DND-41 (cell line): Measurements from ENCODE around the gene HOXD10.

Source experiments
- ATAC-seq: fragments of 200-7000 bp; cut with Tn5 transposase; 3 replicates; pipeline ENCODE4 v1.9.1; 2021; ENCODE audit warnings: low read depth; ENCODE audit not compliant: insufficient read depth
- DNase-seq: peaks from one replicate; pipeline ENCODE4 v3.0.0-alpha.2; 2020
- H2AFZ ChIP-seq: 2 replicates; pipeline ENCODE4 v1.6.0; 2012; ENCODE audit warnings: low read depth, low read length
- H3K27ac ChIP-seq: 2 replicates; pipeline ENCODE4 v1.5.1; 2012; ENCODE audit warnings: low read length, inconsistent platforms
- H3K27me3 ChIP-seq: fragments of 200-600 bp; sonication (generic); 2 replicates; pipeline ENCODE4 v1.6.0; 2012; ENCODE audit warnings: low read length, mild to moderate bottlenecking, inconsistent platforms; ENCODE audit not compliant: insufficient read depth, poor library complexity
- H3K36me3 ChIP-seq: 2 replicates; pipeline ENCODE4 v1.5.1; 2012; ENCODE audit warnings: low read length, inconsistent platforms; ENCODE audit not compliant: insufficient read depth
- H3K4me1 ChIP-seq: 2 replicates; pipeline ENCODE4 v1.5.1; 2012; ENCODE audit warnings: mild to moderate bottlenecking, low read length; ENCODE audit not compliant: insufficient read depth
- H3K4me2 ChIP-seq: 2 replicates; pipeline ENCODE4 v1.6.0; 2012; ENCODE audit warnings: mild to moderate bottlenecking, moderate library complexity, low read length, inconsistent platforms; ENCODE audit not compliant: insufficient read depth
- H3K4me3 ChIP-seq, 2 experiments: fragments of 200-600 bp in 1 of 2; shearing (Covaris generic) in 1 of 2; 2 replicates each; pipeline ENCODE4 v1.5.1; 2012 to 2016; ENCODE audit warnings: inconsistent platforms in 2 of 2, low read length in 2 of 2, mild to moderate bottlenecking in 2 of 2, low read depth in 1 of 2, moderate library complexity in 1 of 2
- H3K79me2 ChIP-seq: 2 replicates; pipeline ENCODE4 v1.6.0; 2012; ENCODE audit warnings: low read length, inconsistent platforms; ENCODE audit not compliant: insufficient read depth
- H3K9ac ChIP-seq: 2 replicates; pipeline ENCODE4 v1.6.0; 2012; ENCODE audit warnings: low read depth, mild to moderate bottlenecking, inconsistent platforms, low read length, moderate library complexity
- H3K9me3 ChIP-seq: 2 replicates; pipeline ENCODE4 v1.5.1; 2012; ENCODE audit warnings: low read length, moderate library complexity, mild to moderate bottlenecking, inconsistent platforms; ENCODE audit not compliant: insufficient read depth, severe bottlenecking
- H4K20me1 ChIP-seq: 2 replicates; pipeline ENCODE4 v1.6.0; 2012; ENCODE audit warnings: low read length; ENCODE audit not compliant: insufficient read depth
- EZH2 ChIP-seq: IDR thresholded peaks from 3 replicates; pipeline ENCODE4 v1.6.1; 2012; ENCODE audit warnings: borderline replicate concordance, low read depth, mild to moderate bottlenecking, moderate library complexity, low read length, inconsistent platforms; ENCODE audit not compliant: severe bottlenecking
- TF ChIP-seq, protein P1 (sequence below): IDR thresholded peaks from 2 replicates; pipeline ENCODE4 v1.5.1; 2012; ENCODE audit warnings: borderline replicate concordance, low read length, moderate library complexity, mild to moderate bottlenecking; ENCODE audit not compliant: poor library complexity, severe bottlenecking; ENCODE audit errors: extremely low read depth

The HOXD10 gene

DNA sequence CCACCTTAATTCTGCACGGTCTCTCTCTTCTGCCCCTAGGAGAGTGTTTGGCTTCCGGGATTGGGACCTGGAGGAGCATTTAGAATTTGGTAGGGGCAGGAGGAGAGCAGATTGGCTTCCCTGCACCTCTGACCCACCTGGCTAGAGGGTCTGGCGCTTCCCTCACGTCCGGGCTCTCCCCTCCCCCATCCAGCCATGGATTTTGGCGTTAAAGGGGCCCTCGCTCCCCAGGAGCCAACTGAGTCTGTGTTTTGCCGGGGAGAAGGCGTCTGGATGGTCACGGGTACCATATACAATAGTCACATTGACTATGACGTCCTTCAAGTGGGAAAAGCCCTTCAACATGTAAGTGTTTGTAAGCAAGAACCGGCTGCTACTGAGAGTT is 47.1 kb downstream of the HOXD10 start:
- ATAC-seq (no peak), DNase-seq (no peak)
- Histone ChIP-seq H3K27ac (no peak overlapping the region), H3K9ac (no peak overlapping the region), H3K4me2 (no peak overlapping the region), H3K36me3 (no peaks in the 10 kb centered on the region), H3K9me3 (no peaks in the 10 kb centered on the region), H3K27me3 (peaks cover 3% of the 10 kb centered on the region), H4K20me1 (no peaks in the 10 kb centered on the region), H3K4me1 (no peaks in the 10 kb centered on the region), H3K79me2 (no peaks in the 10 kb centered on the region), H3K4me3 (no peak overlapping the region), H2AFZ (no peak overlapping the region)
- no peak for TF ChIP-seq EZH2
- TF ChIP-seq, protein P1, sequence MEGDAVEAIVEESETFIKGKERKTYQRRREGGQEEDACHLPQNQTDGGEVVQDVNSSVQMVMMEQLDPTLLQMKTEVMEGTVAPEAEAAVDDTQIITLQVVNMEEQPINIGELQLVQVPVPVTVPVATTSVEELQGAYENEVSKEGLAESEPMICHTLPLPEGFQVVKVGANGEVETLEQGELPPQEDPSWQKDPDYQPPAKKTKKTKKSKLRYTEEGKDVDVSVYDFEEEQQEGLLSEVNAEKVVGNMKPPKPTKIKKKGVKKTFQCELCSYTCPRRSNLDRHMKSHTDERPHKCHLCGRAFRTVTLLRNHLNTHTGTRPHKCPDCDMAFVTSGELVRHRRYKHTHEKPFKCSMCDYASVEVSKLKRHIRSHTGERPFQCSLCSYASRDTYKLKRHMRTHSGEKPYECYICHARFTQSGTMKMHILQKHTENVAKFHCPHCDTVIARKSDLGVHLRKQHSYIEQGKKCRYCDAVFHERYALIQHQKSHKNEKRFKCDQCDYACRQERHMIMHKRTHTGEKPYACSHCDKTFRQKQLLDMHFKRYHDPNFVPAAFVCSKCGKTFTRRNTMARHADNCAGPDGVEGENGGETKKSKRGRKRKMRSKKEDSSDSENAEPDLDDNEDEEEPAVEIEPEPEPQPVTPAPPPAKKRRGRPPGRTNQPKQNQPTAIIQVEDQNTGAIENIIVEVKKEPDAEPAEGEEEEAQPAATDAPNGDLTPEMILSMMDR, result no peak

DNA sequence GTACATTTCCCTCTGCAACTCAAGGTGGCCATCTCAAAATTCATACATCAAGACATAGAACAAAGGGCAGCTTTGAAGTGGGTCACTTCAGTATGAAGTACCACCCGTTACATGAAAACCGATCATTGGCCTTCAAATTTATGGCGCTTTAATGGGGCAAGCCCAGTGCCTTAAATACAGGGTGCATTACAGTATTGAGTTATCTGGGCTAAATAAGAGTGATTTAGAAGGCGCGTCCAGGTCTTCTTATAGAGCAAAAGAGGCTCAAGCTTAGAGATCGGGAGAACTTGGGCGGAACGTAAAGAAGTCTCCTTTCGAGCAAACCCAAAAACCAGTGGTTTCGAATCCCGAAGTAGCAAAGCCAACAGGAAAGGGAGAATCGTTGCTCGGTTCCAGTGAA is 47.6 kb downstream of the HOXD10 start:
- peaks cover 3% of the 10 kb centered on the region for H3K27me3 ChIP-seq
- no peak overlapping the region for H2AFZ ChIP-seq
- no peak overlapping the region for H3K4me3 ChIP-seq
- no peaks in the 10 kb centered on the region for H3K79me2 ChIP-seq
- ATAC-seq (no peak), DNase-seq (no peak)
- no peak overlapping the region for H3K27ac ChIP-seq
- TF ChIP-seq, protein P1, result no peak
- no peak for TF ChIP-seq EZH2
- no peaks in the 10 kb centered on the region for H4K20me1 ChIP-seq
- H3K9me3 ChIP-seq, result no peaks in the 10 kb centered on the region
- H3K4me1 ChIP-seq, result no peaks in the 10 kb centered on the region
- H3K9ac ChIP-seq, result no peak overlapping the region
- no peak overlapping the region for H3K4me2 ChIP-seq
- H3K36me3 ChIP-seq, result no peaks in the 10 kb centered on the region

DNA sequence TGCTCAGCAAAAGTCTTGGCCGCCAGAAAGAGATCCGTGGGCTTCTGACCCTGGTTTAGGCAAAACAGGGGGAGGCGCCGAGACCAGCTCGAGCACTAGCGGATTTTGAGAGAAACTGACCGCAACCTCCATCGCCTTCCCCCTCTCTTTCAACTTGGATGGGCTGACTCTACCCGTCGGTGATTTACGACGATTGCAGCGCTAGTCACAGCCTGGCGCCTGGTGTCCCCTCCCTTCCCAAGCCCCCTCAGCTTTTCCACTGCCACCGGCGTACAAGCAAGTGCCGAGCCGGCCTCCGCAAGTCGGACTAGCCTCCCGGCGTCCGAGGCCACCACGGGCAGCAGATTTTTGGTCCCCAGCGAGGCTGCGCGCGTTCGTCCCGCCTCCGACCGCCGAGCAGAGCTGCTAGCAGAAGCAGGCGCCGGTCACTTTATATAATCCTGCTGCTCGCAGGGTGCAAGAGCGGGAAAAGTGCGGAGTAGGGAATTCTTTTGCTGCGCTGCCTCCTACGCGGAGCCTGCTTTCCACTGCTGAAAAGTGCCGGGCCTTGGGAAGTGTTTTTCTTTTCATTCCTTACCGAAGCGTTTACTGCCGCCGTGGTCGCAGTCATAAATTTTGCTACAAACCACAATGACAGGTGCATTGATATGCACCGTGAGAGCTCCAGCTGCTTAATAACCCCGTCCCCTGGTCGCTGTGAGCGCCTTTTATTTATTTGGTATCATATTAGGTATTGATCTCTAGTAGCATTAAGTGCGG is 48.2 kb downstream of the HOXD10 start:
- Histone ChIP-seq H4K20me1 (no peaks in the 10 kb centered on the region), H3K9me3 (no peaks in the 10 kb centered on the region), H3K36me3 (no peaks in the 10 kb centered on the region), H3K4me2 (no peak overlapping the region), H3K79me2 (no peaks in the 10 kb centered on the region), H3K4me3 (no peak overlapping the region), H3K27me3 (peaks cover 3% of the 10 kb centered on the region), H3K9ac (no peak overlapping the region), H2AFZ (no peak overlapping the region), H3K27ac (no peak overlapping the region), H3K4me1 (no peaks in the 10 kb centered on the region)
- DNase-seq (no peak), ATAC-seq (no peak)
- TF ChIP-seq, protein P1, result no peak
- no peak for TF ChIP-seq EZH2

DNA sequence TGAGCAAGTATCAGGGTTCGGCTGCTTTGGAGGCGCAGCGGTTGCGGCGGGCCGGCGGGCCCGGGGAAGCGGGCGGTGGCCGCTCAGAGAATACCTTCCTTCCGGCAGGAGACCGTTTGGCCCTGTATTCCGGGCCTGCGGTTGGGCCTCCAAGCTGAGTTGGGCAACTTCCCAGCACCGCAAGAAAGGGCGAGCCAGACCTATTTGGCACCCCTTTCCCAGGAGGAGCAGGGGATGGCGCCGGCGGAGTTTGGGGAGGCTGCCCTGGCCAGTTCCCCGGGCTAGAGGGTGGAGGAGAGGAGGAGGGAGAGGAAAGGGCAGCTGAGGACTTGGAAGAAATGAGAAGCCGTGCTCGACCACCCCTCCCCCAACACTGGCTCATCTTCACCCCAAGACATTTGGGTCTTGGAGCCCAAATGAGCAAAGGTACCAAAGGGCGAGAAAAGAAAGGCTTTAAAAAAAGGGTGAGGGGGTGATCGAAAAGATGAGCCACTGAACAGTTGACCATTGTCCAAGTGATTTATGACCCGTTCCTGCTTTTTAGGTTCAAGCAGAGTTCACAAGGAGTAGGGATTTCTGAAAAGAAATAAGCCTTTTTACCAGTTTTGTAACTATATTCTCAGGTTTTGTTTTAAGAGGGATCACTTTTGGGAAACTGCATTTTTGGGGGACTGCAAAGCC is 48.9 kb downstream of the HOXD10 start:
- Histone ChIP-seq H3K9ac (no peak overlapping the region), H3K27ac (no peak overlapping the region), H4K20me1 (no peaks in the 10 kb centered on the region), H3K36me3 (no peaks in the 10 kb centered on the region), H3K79me2 (no peaks in the 10 kb centered on the region), H3K27me3 (peaks cover 3% of the 10 kb centered on the region), H3K4me1 (no peaks in the 10 kb centered on the region), H2AFZ (no peak overlapping the region), H3K4me2 (no peak overlapping the region), H3K9me3 (no peaks in the 10 kb centered on the region), H3K4me3 (no peak overlapping the region)
- no peak for DNase-seq
- TF ChIP-seq EZH2, result no peak
- ATAC-seq, result no peak
